Prostate gland (tissue), 2 donors: ENCODE results near the gene TIMP3.

Experiments used
- CTCF ChIP-seq, 4 experiments: fragments of 200-600 bp in 2 of 4; fragments of 450-650 bp in 2 of 4; sonication (generic) in 2 of 4; IDR thresholded peaks; 1 replicate in 3 of 4; 2 replicates in 1 of 4; pipeline ENCODE4 v1.5.1; 2016 to 2019; ENCODE audit warnings: antibody characterized with exemption in 4 of 4, mild to moderate bottlenecking in 2 of 4, moderate library complexity in 2 of 4
- POLR2A ChIP-seq: fragments of 450-650 bp; IDR thresholded peaks from one replicate; pipeline ENCODE4 v1.6.1; 2016; ENCODE audit warnings: antibody characterized with exemption, mild to moderate bottlenecking
- POLR2AphosphoS5 ChIP-seq: sonication (generic); formaldehyde crosslinking; IDR thresholded peaks from one replicate; pipeline ENCODE4 v1.6.1; 2017; ENCODE audit warnings: antibody characterized with exemption

DNA sequence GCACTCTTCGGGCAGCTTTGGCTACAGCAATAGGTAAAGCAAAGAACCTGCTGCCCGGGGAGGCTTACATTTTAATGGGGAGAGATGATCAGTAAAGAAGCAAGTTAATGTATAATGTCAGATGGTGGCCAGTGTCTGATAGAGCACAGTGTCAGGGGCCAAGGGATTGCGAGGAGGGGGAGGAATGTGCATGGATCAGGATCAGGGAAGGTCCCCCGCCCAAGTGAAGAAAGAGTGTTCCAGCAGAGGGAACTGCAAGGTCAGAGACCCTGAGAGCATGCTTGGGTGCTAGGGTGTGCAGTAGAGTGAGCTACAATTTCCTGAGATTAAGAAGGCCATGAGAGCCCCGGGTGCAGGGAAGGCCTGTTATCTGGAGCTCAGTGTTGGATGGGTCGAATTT lies 39.7 kb downstream of the TIMP3 start:
- no peak for TF ChIP-seq CTCF (IDR thresholded peaks at IDR 0.05)
- TF ChIP-seq POLR2A: no peak
- no peak for TF ChIP-seq POLR2AphosphoS5
